DOHH2 (cell line): ENCODE results near the gene ROBO1.

ENCODE experiments used
- H3F3A ChIP-seq: fragments of 200-600 bp; sonication (generic), shearing (Covaris generic); 2 replicates; pipeline ENCODE4 v1.6.0; 2016; ENCODE audit warnings: antibody characterized with exemption, mild to moderate bottlenecking; ENCODE audit not compliant: control insufficient read depth, insufficient read depth
- H3K27ac ChIP-seq: fragments of 200-600 bp; sonication (generic); 2 replicates; pipeline ENCODE4 v1.5.1; 2014; ENCODE audit warnings: low read depth, mild to moderate bottlenecking, low read length, moderate library complexity
- H3K27me3 ChIP-seq: fragments of 200-600 bp; sonication (generic); 2 replicates; pipeline ENCODE4 v1.6.1; 2014; ENCODE audit warnings: mild to moderate bottlenecking, low read length, mixed read lengths; ENCODE audit not compliant: control insufficient read depth
- H3K36me3 ChIP-seq: fragments of 200-600 bp; sonication (generic); 2 replicates; pipeline ENCODE4 v1.6.1; 2014; ENCODE audit warnings: mild to moderate bottlenecking, low read length, moderate library complexity, mixed read lengths; ENCODE audit not compliant: control insufficient read depth
- H3K4me1 ChIP-seq: fragments of 200-600 bp; sonication (generic); 2 replicates; pipeline ENCODE4 v1.6.1; 2014; ENCODE audit warnings: mild to moderate bottlenecking, low read length, mixed read lengths; ENCODE audit not compliant: control insufficient read depth
- H3K4me2 ChIP-seq: fragments of 200-600 bp; sonication (generic); 2 replicates; pipeline ENCODE4 v1.6.0; 2014; ENCODE audit warnings: mild to moderate bottlenecking, low read length, moderate library complexity
- H3K4me3 ChIP-seq: fragments of 200-600 bp; sonication (generic); 2 replicates; pipeline ENCODE4 v1.5.1; 2014; ENCODE audit warnings: mild to moderate bottlenecking, low read length, mixed read lengths
- H3K79me2 ChIP-seq: fragments of 200-600 bp; sonication (generic); 2 replicates; pipeline ENCODE4 v1.6.1; 2014; ENCODE audit warnings: mild to moderate bottlenecking, low read length, mixed read lengths; ENCODE audit not compliant: control insufficient read depth
- H3K9me2 ChIP-seq: fragments of 200-600 bp; sonication (generic); replicated peaks from 2 replicates; pipeline ENCODE4 v1.6.1; 2014; ENCODE audit warnings: mild to moderate bottlenecking, low read length, mixed read lengths; ENCODE audit not compliant: control insufficient read depth
- H3K9me3 ChIP-seq: fragments of 200-600 bp; sonication (generic); 2 replicates; pipeline ENCODE4 v1.6.1; 2014; ENCODE audit warnings: antibody characterized with exemption, low read length, mixed read lengths; ENCODE audit not compliant: control insufficient read depth, insufficient read depth
- H4K20me1 ChIP-seq: fragments of 200-600 bp; sonication (generic); 2 replicates; pipeline ENCODE4 v1.6.0; 2014; ENCODE audit warnings: low read depth, mild to moderate bottlenecking, antibody characterized with exemption, low read length, moderate library complexity; ENCODE audit not compliant: control insufficient read depth, insufficient read depth
- EZH2phosphoT487 ChIP-seq: fragments of 200-600 bp; sonication (generic); IDR thresholded peaks from 2 replicates; pipeline ENCODE4 v1.6.1; 2017; ENCODE audit warnings: borderline replicate concordance, mild to moderate bottlenecking, antibody characterized with exemption, low read length, moderate library complexity, mixed read lengths
- TF ChIP-seq, protein P1 (sequence below): fragments of 200-600 bp; sonication (generic); IDR thresholded peaks from one replicate; pipeline ENCODE4 v1.5.1; 2014; ENCODE audit warnings: antibody characterized with exemption, mild to moderate bottlenecking, low read depth, low read length; ENCODE audit not compliant: poor library complexity, severe bottlenecking

The ROBO1 gene

GRCh38 chr3:79490165-79491028, 277.4 kb downstream of the ROBO1 start:
- Histone ChIP-seq H3K27me3 (no peaks in the 10 kb centered on the region), H3K4me3 (no peak overlapping the region), H3K4me2 (no peak overlapping the region), H3K36me3 (no peaks in the 10 kb centered on the region), H3F3A (no peaks in the 10 kb centered on the region), H3K9me2 (no peaks in the 10 kb centered on the region), H4K20me1 (no peaks in the 10 kb centered on the region), H3K27ac (no peak overlapping the region), H3K9me3 (no peaks in the 10 kb centered on the region), H3K4me1 (no peaks in the 10 kb centered on the region), H3K79me2 (no peaks in the 10 kb centered on the region)
- no peak for TF ChIP-seq EZH2phosphoT487
- TF ChIP-seq, protein P1, sequence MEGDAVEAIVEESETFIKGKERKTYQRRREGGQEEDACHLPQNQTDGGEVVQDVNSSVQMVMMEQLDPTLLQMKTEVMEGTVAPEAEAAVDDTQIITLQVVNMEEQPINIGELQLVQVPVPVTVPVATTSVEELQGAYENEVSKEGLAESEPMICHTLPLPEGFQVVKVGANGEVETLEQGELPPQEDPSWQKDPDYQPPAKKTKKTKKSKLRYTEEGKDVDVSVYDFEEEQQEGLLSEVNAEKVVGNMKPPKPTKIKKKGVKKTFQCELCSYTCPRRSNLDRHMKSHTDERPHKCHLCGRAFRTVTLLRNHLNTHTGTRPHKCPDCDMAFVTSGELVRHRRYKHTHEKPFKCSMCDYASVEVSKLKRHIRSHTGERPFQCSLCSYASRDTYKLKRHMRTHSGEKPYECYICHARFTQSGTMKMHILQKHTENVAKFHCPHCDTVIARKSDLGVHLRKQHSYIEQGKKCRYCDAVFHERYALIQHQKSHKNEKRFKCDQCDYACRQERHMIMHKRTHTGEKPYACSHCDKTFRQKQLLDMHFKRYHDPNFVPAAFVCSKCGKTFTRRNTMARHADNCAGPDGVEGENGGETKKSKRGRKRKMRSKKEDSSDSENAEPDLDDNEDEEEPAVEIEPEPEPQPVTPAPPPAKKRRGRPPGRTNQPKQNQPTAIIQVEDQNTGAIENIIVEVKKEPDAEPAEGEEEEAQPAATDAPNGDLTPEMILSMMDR: no peak

GRCh38 chr3:79488407-79488806, 279.4 kb downstream of the ROBO1 start:
- H3K79me2 ChIP-seq: no peaks in the 10 kb centered on the region
- H4K20me1 ChIP-seq: no peaks in the 10 kb centered on the region
- no peak for TF ChIP-seq EZH2phosphoT487
- TF ChIP-seq, protein P1: no peak

DNA sequence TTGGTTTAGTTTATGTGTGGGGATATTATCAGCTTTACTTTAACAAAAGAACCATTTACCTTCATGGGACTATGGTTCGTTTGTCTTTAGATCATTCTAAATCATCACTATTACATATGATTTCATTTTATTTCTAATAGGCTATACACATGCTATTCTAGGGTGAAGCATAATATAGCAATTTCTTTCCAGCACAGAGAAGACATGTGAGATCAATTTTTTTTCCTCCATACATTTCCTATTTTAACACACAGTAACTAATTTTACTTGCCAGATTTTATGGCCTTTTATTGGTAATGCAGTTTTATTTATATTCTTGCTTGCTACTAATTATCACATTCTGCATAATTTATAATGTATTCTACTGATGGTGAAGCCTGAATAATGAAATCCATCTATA, 287.1 kb downstream of the ROBO1 start:
- TF ChIP-seq, protein P1: no peak
- TF ChIP-seq EZH2phosphoT487: no peak
- Histone ChIP-seq H3K4me1 (no peaks in the 10 kb centered on the region), H3K4me2 (no peak overlapping the region), H3K4me3 (no peak overlapping the region), H3K9me3 (no peaks in the 10 kb centered on the region), H3K79me2 (no peaks in the 10 kb centered on the region), H4K20me1 (no peaks in the 10 kb centered on the region), H3K27ac (no peak overlapping the region), H3K27me3 (no peaks in the 10 kb centered on the region), H3F3A (no peaks in the 10 kb centered on the region), H3K36me3 (no peaks in the 10 kb centered on the region), H3K9me2 (no peaks in the 10 kb centered on the region)

More at GRCh38 chr3:79488407-79488806, 279.4 kb downstream of the ROBO1 start:
- no peak overlapping the region for H3K27ac ChIP-seq
- no peaks in the 10 kb centered on the region for H3K4me1 ChIP-seq
- no peaks in the 10 kb centered on the region for H3K9me3 ChIP-seq
- H3K4me2 ChIP-seq: no peak overlapping the region
- no peaks in the 10 kb centered on the region for H3K36me3 ChIP-seq
- no peaks in the 10 kb centered on the region for H3F3A ChIP-seq
- H3K4me3 ChIP-seq: no peak overlapping the region
- no peaks in the 10 kb centered on the region for H3K27me3 ChIP-seq
- H3K9me2 ChIP-seq: no peaks in the 10 kb centered on the region
